ENCODE measurements around the gene HEPN1.
A peak's percentile ranks its signal among the peaks of the same experiment; 100 is the strongest.
"Not testable (repeated sequence)": the region's sequence is repeated elsewhere in the genome, so short reads cannot be mapped to it uniquely, and the experiment has no call there.

Gene HEPN1

DNA sequence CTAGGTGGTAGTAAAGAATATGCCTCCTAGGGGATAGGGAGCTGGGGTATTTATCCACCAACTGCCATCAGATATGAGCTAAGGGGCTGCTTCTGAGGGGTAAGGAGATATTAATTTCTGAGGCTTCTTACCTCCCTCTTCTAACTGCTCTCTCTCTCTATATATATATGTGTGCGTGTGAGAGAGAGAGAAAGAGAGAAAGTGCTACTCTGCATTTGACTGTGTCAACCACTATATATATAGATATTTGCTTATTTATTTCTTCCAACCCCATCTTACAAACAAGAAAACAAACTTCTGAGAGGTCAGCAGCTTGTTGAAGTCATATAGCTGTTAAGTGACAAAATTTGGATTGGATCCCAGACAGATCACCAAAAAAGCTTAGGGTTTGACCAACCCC lies 22.7 kb downstream of the HEPN1 start:
- Mint-ChIP-seq H3K4me1 (peaks cover 5% of the 10 kb centered on the region), H3K9me3 (no peaks in the 10 kb centered on the region), H3K36me3 (no peaks in the 10 kb centered on the region), H3K4me3 (no peak overlapping the region), H3K27ac (no peak overlapping the region)
- ATAC-seq (no peak), DNase-seq (ENCODE audit: low spot score in 2 of 2) (no peak)

DNA sequence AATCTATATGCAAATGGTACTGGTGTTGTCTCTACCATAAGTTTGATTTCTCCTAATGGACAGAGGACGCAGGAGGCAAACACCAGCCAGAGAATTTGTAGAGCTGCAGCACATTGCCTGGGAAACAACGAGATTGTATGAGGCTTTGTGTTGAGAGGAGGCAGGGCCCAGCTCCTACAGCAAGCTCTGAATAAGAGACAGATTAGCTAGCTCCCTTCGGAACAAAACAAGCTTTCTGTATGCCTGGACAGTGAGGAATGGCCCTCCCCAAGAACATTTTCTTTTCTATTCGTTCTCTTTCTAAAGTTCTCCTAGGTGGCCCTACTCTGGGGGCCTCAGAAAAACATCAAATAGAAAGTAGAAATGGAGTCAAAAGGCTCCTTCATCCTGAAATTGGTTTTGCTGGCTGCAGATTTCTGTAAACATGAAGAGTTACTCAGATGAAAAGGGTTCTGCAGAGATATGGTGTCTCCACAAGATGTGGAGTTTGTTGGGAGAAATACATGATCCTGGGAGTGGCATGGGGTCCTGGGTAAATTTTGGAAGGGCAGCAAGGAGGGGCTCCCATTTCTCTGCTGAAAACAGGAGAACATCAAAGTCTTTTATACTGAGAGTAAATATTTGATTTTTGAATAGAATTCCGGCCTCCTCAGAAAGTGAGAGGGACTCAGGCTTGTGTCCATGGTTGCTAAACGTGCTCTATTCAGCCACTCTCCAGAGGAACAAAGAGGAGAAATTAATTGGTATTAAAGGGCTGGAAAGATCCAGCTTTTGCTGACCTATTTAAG lies 23.6 kb downstream of the HEPN1 start:
- H3K27ac Mint-ChIP-seq, result no peak overlapping the region
- no peaks in the 10 kb centered on the region for H3K9me3 Mint-ChIP-seq
- ATAC-seq, result no peak

DNA sequence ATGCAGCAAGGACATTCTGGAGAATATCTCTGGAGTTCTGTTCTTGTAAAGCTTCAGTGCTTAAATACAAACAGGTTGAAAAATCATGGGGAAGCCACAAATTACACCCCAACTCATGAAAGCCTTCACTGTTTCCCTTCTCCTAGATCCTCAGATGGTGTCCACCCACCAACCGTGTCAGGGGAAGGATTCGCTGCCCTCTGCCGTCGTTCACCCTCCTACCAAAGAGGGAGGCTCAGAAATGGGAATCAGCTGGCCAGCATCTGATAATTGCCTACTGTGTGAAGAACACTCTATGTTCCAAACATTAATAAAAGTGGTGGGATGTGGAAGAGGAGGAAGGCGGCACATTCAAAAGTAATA lies 24.2 kb downstream of the HEPN1 start:
- Mint-ChIP-seq H3K27ac (no peak overlapping the region), H3K9me3 (peaks cover under 1% of the 10 kb centered on the region), H3K4me3 (no peak overlapping the region), H3K36me3 (no peaks in the 10 kb centered on the region), H3K4me1 (peaks cover 5% of the 10 kb centered on the region)
- DNase-seq (ENCODE audit: low spot score in 2 of 2) (no peak), ATAC-seq (no peak)

More for the DNA sequence above, 23.6 kb downstream of the HEPN1 start:
- Mint-ChIP-seq H3K4me3 (no peak overlapping the region), H3K36me3 (no peaks in the 10 kb centered on the region), H3K4me1 (peaks cover 5% of the 10 kb centered on the region)
- no peak for DNase-seq (ENCODE audit: low spot score in 2 of 2)

DNA sequence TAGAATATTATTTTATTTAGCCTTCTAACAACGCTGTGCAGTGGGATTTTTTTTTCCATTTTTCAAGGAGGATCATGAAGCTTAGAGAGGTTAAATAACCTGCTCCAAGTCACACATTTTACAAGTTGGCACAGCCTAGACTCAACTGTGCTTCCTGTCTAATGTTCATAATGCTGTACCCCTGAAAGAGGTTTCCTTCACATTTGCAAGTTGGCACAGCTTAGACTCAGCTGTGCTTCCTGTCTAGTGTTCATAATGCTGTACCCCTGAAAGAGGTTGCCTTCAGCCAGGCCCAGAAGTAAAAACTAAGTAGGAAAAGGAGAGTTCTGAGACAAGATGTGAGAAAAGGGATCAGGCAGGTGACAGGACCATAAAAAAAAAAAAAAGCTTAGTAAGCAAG lies 24.7 kb downstream of the HEPN1 start:
- Mint-ChIP-seq H3K4me3 (no peak overlapping the region), H3K9me3 (peaks cover 6% of the 10 kb centered on the region), H3K36me3 (no peaks in the 10 kb centered on the region), H3K27ac (peak overlapping the region; percentile 30), H3K4me1 (peaks cover 5% of the 10 kb centered on the region)
- ATAC-seq, result no peak
- DNase-seq (ENCODE audit: low spot score in 2 of 2), result no peak

DNA sequence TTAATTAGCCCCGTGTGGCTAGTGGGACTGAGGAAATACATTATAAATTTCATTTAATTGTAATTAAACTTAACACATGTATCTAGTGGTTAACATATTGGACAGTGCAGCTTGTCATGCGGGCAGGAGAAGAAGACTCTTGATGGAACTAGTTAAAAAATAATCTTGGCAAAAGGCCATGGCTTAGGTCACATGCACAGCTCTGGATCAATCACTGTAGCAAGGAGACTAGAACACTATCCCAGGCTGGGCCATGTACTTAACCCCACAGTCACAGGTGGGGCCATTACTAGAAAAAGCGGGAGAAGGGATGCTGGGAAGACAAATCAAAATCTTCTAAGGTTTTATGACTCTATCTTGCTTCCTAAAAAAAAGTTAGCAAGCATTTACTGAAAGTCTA lies 25.5 kb downstream of the HEPN1 start:
- peaks cover 7% of the 10 kb centered on the region for H3K9me3 Mint-ChIP-seq
- ATAC-seq (no peak), DNase-seq (ENCODE audit: low spot score in 2 of 2) (no peak)
- H3K4me3 Mint-ChIP-seq, result no peak overlapping the region
- no peaks in the 10 kb centered on the region for H3K36me3 Mint-ChIP-seq
- peaks cover 5% of the 10 kb centered on the region for H3K4me1 Mint-ChIP-seq
- no peak overlapping the region for H3K27ac Mint-ChIP-seq

DNA sequence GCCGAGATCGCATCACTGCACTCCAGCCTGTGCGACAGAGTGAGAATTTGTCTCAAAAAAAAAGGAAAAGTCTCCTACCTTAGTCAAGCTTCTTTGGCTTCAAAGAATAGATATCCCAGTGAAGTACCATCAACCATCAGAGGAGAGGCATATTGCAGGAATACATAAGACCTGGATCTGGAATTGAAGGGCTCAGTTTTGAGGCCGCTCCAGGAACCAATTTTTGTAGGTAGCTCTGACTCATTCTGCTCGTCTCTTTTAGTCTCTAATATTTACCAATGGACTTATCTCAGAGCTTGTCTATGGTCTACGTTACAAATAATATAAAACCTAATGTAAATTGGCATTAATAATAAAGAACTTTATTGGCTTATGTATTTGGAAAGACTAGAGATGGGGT lies 26.8 kb downstream of the HEPN1 start:
- no peaks in the 10 kb centered on the region for H3K36me3 Mint-ChIP-seq
- no peak for DNase-seq (ENCODE audit: low spot score in 2 of 2)
- ATAC-seq, result no peak
- H3K4me3 Mint-ChIP-seq, result no peak overlapping the region
- peaks cover 5% of the 10 kb centered on the region for H3K4me1 Mint-ChIP-seq
- peaks cover 7% of the 10 kb centered on the region for H3K9me3 Mint-ChIP-seq
- H3K27ac Mint-ChIP-seq, result no peak overlapping the region

DNA sequence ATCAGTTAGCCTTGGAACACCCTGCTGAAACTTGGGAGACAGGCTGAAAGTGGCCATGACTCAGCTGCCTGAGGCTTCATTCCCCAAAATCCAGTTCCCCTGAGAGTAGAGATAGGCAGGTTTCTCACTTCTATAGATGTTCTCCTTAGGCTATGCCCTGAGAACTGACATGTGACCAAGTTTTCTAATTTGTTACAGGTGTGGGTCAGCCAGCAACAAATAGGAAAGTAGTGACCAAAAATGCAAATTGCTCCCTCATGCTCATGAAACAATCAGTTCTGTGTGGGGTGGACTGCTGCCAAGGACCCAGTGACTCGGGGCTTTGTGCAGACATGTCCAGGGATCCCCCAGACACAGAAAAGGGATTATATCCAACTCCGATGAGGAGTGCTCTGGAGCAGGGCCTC lies 27.7 kb downstream of the HEPN1 start:
- H3K27ac Mint-ChIP-seq, result no peak overlapping the region
- peaks cover 7% of the 10 kb centered on the region for H3K9me3 Mint-ChIP-seq
- ATAC-seq (no peak), DNase-seq (ENCODE audit: low spot score in 2 of 2) (no peak)
- peaks cover 5% of the 10 kb centered on the region for H3K4me1 Mint-ChIP-seq
- H3K36me3 Mint-ChIP-seq, result no peaks in the 10 kb centered on the region
- no peak overlapping the region for H3K4me3 Mint-ChIP-seq

DNA sequence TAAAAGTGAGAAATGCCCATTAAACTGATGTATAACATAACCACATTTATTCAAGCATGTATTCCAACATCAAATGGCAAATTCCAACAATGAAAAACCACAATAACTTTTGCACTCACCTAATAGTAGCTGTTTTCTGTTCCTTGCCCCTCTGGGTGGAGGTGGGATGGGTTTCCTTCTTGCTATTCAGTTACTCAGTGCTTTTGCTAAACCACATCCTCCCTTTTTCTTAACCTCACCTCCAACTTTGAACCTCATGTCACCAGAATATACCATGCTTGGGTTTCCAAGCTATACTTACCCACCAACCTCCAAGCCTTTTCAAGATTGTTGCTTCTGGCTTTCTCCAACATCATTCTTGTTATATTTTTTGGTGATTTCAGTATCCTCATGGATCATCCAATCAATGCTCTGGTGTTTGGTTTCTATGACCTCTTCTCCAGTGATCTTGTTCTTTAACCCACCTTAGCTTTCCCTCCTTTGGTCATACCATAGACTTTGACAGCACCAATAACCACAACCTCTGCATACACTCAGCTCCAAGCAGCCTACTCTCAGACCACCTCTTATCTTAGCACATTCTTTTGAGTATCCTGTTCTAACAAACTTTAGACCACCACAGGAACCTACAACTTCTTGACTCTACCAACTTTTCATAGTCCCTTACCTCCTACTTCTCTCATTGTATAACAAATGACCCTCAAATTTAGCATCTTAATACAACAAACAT lies 31.7 kb downstream of the HEPN1 start:
- Mint-ChIP-seq H3K36me3 (no peaks in the 10 kb centered on the region), H3K27ac (no peak overlapping the region), H3K9me3 (peaks cover 7% of the 10 kb centered on the region), H3K4me3 (no peak overlapping the region), H3K4me1 (no peaks in the 10 kb centered on the region)
- DNase-seq (ENCODE audit: low spot score in 2 of 2) (no peak), ATAC-seq (peak; percentile 42)

DNA sequence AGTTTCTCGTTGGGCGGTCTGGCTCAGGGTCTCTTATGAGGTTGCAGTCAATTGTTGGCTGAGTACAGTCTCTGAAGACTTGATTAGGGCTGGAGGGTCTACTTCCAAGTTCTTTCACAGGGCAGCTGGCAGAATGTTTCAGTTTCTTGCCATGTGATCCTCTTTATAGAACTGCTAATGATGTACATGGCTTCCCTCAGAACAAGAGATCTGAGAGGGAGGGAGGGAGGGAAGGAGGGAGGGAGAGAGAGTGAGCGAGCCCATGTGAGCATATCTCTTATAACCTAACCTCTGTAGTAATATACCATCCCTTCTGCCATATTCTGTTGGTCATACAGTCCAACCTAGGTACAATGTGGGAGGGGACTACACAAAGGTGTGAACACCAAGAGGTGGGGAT lies 32.3 kb downstream of the HEPN1 start:
- H3K36me3 Mint-ChIP-seq, result no peaks in the 10 kb centered on the region
- no peak overlapping the region for H3K4me3 Mint-ChIP-seq
- DNase-seq (ENCODE audit: low spot score in 2 of 2) (no peak), ATAC-seq (no peak)
- H3K4me1 Mint-ChIP-seq, result no peaks in the 10 kb centered on the region
- H3K9me3 Mint-ChIP-seq, result peaks cover 7% of the 10 kb centered on the region
- H3K27ac Mint-ChIP-seq, result no peak overlapping the region

DNA sequence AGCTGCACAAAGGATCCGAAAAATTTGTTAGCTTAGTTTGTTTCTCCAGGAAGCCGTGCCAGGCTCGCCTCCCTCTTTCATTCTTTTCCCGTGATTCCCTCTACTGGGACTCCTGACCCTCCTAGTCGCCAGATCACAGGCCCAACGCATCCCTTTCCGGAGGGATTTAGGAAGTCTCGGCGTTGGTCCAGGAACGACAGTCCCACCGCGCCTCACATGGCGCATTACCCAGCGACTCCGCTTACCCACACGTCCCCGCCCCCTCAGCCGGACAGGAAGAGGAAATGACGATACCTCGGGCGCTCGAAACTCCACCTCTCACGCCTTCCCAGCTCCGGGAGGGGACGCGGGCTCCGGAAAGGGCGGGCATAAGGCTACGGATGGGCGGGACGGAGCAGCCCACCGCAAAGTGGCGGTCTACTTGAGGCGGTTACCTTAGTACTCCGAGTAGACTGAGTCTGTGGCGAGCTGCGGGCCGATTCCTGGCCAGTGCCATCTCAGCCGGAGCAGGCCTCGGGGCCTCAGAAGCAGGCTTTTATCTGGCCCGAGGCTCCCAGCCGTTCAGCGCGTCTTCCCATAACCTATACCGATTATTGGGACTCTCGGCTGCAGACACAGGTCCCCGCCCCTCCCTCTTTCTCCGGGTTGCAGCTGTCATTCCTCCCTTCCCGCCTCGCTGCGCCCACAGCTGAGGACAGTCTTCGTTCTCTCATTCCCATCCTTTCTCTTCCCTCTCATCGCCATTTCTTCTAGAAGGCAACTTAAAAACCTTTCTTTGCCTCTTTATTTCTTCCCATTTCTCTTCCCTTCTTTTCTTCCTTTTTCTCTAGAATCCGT lies 34.9 kb downstream of the HEPN1 start, which contains the start of gene CCDC15:
Gene CCDC15 (plus strand): TSS at position 450 of the 837 bp plus-strand sequence. CDS start 531 bp downstream, outside the sequence.
- ATAC-seq, result peak; percentile 98
- H3K36me3 Mint-ChIP-seq, result no peaks in the 10 kb centered on the region
- H3K4me1 Mint-ChIP-seq, result no peaks in the 10 kb centered on the region
- peak; percentile 78 to 95 for DNase-seq (ENCODE audit: low spot score in 2 of 2)
- no peaks in the 10 kb centered on the region for H3K9me3 Mint-ChIP-seq
- no peak within 1 kb of the TSS for H3K4me3 Mint-ChIP-seq
- no peak within 1 kb of the TSS for H3K27ac Mint-ChIP-seq

DNA sequence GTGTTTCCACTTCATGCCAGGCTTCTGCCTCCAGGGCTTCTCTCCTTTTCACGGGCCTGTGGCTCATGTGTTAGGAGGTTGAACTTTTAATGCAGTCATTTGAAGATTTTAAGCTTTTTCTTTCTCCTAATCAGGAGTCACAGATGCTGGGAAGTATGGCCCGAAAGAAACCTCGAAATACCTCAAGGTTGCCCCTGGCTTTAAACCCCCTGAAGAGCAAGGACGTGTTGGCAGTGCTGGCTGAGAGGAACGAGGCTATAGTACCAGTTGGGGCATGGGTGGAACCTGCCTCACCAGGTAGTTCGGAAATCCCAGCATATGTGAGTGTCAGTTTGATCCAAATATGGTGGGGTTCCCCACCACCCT lies 35.5 kb downstream of the HEPN1 start:
- Mint-ChIP-seq H3K4me3 (no peak overlapping the region), H3K9me3 (no peaks in the 10 kb centered on the region), H3K36me3 (no peaks in the 10 kb centered on the region), H3K27ac (no peak overlapping the region), H3K4me1 (no peaks in the 10 kb centered on the region)
- ATAC-seq (no peak), DNase-seq (ENCODE audit: low spot score in 2 of 2) (no peak)

DNA sequence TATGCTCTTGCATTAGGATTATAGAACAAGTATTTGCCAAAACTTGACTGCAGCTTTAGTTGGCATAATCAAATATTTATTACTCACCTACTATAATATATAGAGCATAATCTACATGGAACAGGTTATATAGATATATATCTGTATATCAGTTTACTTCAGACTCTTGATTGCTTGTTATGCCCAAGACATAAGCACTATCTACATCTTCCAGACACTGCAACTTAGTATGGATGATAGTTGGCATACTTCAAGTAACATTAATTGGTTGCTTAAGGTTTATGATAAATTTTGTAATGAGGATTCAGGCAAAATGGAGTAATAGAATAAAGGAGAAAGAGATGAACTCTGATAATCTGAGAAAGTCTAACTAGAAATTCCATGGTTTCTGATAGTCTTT lies 36.0 kb downstream of the HEPN1 start:
- Mint-ChIP-seq H3K4me1 (no peaks in the 10 kb centered on the region), H3K4me3 (no peak overlapping the region), H3K27ac (no peak overlapping the region), H3K9me3 (no peaks in the 10 kb centered on the region), H3K36me3 (no peaks in the 10 kb centered on the region)
- DNase-seq (ENCODE audit: low spot score in 2 of 2), result no peak
- ATAC-seq, result no peak

DNA sequence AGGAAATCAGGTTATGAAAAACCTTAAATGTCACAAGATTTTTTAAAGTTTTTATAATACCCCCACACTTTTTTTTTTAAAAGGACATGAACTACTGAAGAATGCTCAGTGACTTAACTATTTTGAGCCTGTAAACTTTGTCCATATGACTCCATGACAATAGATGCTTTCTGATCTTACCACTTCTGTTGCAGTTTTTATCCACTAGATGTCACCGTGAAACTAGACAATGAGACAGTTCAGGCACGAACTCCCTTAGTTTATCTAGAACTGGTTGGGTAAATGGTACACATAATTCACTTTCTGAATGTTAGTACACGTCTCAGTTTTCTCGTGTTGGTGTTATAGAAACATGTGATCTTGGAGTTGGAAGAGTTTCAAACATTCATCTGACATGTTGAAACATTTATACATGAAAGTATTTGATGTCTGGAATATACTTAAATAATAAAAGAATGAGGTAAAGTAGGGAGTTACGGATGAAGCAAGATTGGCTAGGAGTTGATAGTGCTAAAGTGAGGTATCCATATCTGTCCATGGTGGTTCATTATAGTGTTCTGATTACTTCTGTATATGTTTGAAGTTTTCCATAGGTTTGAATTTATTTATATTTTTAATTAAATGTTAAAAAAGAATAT lies 43.0 kb downstream of the HEPN1 start:
- ATAC-seq, result peak; percentile 91
- no peak for DNase-seq (ENCODE audit: low spot score in 2 of 2)
- no peaks in the 10 kb centered on the region for H3K36me3 Mint-ChIP-seq
- H3K9me3 Mint-ChIP-seq, result no peaks in the 10 kb centered on the region
- H3K4me3 Mint-ChIP-seq, result no peak overlapping the region
- H3K27ac Mint-ChIP-seq, result no peak overlapping the region
- no peaks in the 10 kb centered on the region for H3K4me1 Mint-ChIP-seq

DNA sequence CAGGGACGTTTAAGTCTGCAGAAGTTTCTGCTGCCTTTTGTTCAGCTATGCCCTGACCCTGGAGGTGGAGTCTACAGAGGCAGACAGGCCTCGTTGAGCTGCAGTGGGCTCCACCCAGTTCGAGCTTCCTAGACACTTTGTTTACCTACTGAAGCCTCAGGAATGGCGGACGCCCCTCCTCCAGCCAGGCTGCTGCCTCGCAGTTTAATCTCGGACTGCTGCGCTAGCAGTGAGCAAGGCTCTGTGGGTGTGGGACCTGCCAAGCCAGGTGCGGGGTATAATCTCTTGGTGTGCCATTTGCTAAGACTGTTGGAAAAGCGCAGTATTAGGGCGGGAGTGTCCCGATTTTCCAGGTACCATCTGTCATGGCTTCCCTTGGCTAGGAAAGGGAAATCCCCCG lies 49.1 kb downstream of the HEPN1 start:
- not testable (repeated sequence) for H3K27ac Mint-ChIP-seq; H3K36me3 Mint-ChIP-seq; H3K4me1 Mint-ChIP-seq; DNase-seq (ENCODE audit: low spot score in 2 of 2); ATAC-seq; H3K9me3 Mint-ChIP-seq; H3K4me3 Mint-ChIP-seq
